Measurements from ENCODE around the gene MYBBP1A. TPM values are rescaled to one million over a fixed set of nuclear protein-coding genes. Genes with fewer than 3 reads are reported as not detected.

MYBBP1A gene
- total RNA-seq, 2 experiments from 2014 or later, result 58.0 to 58.2 TPM

- Mint-ChIP-seq H3K36me3 (ENCODE audit: low read depth) (no peaks in the 10 kb centered on the region), H3K9me3 (no peaks in the 10 kb centered on the region), H3K27me3 (peaks cover 7% of the 10 kb centered on the region), H3K27ac (no peak overlapping the region), H3K4me1 (ENCODE audit: low read depth) (no peaks in the 10 kb centered on the region), H3K4me3 (no peak overlapping the region)
- H3K4me1 ChIP-seq (ENCODE audit: insufficient read depth, low read length), result no peaks in the 10 kb centered on the region
- no peak overlapping the region for H3K4me3 ChIP-seq (ENCODE audit: low read length)
- H3K27me3 ChIP-seq (ENCODE audit: control insufficient read depth in 1 of 2, insufficient read depth in 2 of 2, low read length in 2 of 2), result no peaks in the 10 kb centered on the region
- TF ChIP-seq, protein P1, sequence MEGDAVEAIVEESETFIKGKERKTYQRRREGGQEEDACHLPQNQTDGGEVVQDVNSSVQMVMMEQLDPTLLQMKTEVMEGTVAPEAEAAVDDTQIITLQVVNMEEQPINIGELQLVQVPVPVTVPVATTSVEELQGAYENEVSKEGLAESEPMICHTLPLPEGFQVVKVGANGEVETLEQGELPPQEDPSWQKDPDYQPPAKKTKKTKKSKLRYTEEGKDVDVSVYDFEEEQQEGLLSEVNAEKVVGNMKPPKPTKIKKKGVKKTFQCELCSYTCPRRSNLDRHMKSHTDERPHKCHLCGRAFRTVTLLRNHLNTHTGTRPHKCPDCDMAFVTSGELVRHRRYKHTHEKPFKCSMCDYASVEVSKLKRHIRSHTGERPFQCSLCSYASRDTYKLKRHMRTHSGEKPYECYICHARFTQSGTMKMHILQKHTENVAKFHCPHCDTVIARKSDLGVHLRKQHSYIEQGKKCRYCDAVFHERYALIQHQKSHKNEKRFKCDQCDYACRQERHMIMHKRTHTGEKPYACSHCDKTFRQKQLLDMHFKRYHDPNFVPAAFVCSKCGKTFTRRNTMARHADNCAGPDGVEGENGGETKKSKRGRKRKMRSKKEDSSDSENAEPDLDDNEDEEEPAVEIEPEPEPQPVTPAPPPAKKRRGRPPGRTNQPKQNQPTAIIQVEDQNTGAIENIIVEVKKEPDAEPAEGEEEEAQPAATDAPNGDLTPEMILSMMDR (IDR thresholded peaks at IDR 0.05), result no peak
- ATAC-seq (ENCODE audit: poor library complexity) (no peak), DNase-seq (no peak)
- POLR2A ChIA-PET, result interaction anchor here (0.6 kb wide), 1 partner anchor 322 kb away, joined by 3 read pairs; no protein-coding TSS in a partner anchor
- intact Hi-C loops (cut with DNase I, micrococcal nuclease), result no loop called here
- no peak overlapping the region for H3K27ac ChIP-seq (ENCODE audit: low read depth in 1 of 2, low read length in 2 of 2)
- CTCF ChIA-PET, result no interaction called here
- no peaks in the 10 kb centered on the region for H3K36me3 ChIP-seq (ENCODE audit: insufficient read depth, low read length)
- no peaks in the 10 kb centered on the region for H3K9me3 ChIP-seq (ENCODE audit: control insufficient read depth in 1 of 2, insufficient read depth in 1 of 2, low read length in 2 of 2)
These were observed 46.9 kb upstream of the MYBBP1A start for GRCh38 chr17:4602041-4602440.

GRCh38 chr17:4601326-4601725 is 46.1 kb upstream of the MYBBP1A start:
- Mint-ChIP-seq H3K27ac (no peak overlapping the region), H3K4me3 (no peak overlapping the region), H3K4me1 (ENCODE audit: low read depth) (no peaks in the 10 kb centered on the region), H3K27me3 (peaks cover 7% of the 10 kb centered on the region), H3K36me3 (ENCODE audit: low read depth) (no peaks in the 10 kb centered on the region), H3K9me3 (no peaks in the 10 kb centered on the region)
- no peak for ATAC-seq (ENCODE audit: poor library complexity)
- intact Hi-C loops (cut with DNase I, micrococcal nuclease), result no loop called here
- CTCF ChIA-PET, result no interaction called here
- H3K9me3 ChIP-seq (ENCODE audit: control insufficient read depth in 1 of 2, insufficient read depth in 1 of 2, low read length in 2 of 2), result no peaks in the 10 kb centered on the region
- TF ChIP-seq, protein P1 (IDR thresholded peaks at IDR 0.05), result no peak
- no peaks in the 10 kb centered on the region for H3K4me1 ChIP-seq (ENCODE audit: insufficient read depth, low read length)
- DNase-seq, result no peak
- no peaks in the 10 kb centered on the region for H3K27me3 ChIP-seq (ENCODE audit: control insufficient read depth in 1 of 2, insufficient read depth in 2 of 2, low read length in 2 of 2)
- POLR2A ChIA-PET, result no interaction called here
- H3K36me3 ChIP-seq (ENCODE audit: insufficient read depth, low read length), result no peaks in the 10 kb centered on the region
- no peak overlapping the region for H3K4me3 ChIP-seq (ENCODE audit: low read length)
- H3K27ac ChIP-seq (ENCODE audit: low read depth in 1 of 2, low read length in 2 of 2), result no peak overlapping the region

DNA sequence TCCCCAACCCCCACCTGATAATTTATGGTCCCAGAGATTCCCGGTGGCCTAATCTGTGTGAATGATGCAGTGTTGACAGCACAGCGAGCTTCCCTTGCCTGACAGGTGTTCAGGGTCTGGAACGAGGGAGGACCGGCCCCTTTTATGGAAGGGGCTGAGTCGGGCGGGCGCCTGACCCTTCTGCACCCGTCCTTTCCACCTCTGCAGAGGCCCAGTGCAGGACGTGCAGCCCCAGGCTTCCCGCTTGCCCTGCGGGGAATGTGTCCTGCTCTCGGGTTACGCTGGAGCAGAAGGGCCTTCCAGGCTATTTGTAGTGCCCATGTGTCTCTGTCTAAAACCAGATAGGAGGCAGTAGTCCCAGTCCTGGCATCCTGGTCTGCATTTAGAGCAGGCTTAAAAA is 45.4 kb upstream of the MYBBP1A start:
- no peaks in the 10 kb centered on the region for H3K36me3 Mint-ChIP-seq (ENCODE audit: low read depth)
- H3K9me3 Mint-ChIP-seq, result no peaks in the 10 kb centered on the region
- peaks cover 7% of the 10 kb centered on the region for H3K27me3 Mint-ChIP-seq
- CTCF ChIA-PET, result no interaction called here
- Histone ChIP-seq H3K27ac (ENCODE audit: low read depth in 1 of 2, low read length in 2 of 2) (no peak overlapping the region), H3K36me3 (ENCODE audit: insufficient read depth, low read length) (no peaks in the 10 kb centered on the region), H3K27me3 (ENCODE audit: control insufficient read depth in 1 of 2, insufficient read depth in 2 of 2, low read length in 2 of 2) (no peaks in the 10 kb centered on the region), H3K9me3 (ENCODE audit: control insufficient read depth in 1 of 2, insufficient read depth in 1 of 2, low read length in 2 of 2) (no peaks in the 10 kb centered on the region), H3K4me1 (ENCODE audit: insufficient read depth, low read length) (peaks cover under 1% of the 10 kb centered on the region), H3K4me3 (ENCODE audit: low read length) (no peak overlapping the region)
- no peak overlapping the region for H3K27ac Mint-ChIP-seq
- no peak for DNase-seq
- POLR2A ChIA-PET, result no interaction called here
- no peak overlapping the region for H3K4me3 Mint-ChIP-seq
- ATAC-seq (ENCODE audit: poor library complexity), result no peak
- TF ChIP-seq, protein P1 (IDR thresholded peaks at IDR 0.05), result no peak
- intact Hi-C loops (cut with DNase I, micrococcal nuclease), result no loop called here
- H3K4me1 Mint-ChIP-seq (ENCODE audit: low read depth), result no peaks in the 10 kb centered on the region
